ELF-1 (cell line): ENCODE data around the gene TRIM44.
"Not testable (repeated sequence)": the region's sequence is repeated elsewhere in the genome, so short reads cannot be mapped to it uniquely, and the experiment has no call there.

Experiments
- DNase-seq: peaks from one replicate; pipeline ENCODE4 v3.0.0-alpha.2; 2016; ENCODE audit warnings: low read depth, low spot score

Gene TRIM44

DNA sequence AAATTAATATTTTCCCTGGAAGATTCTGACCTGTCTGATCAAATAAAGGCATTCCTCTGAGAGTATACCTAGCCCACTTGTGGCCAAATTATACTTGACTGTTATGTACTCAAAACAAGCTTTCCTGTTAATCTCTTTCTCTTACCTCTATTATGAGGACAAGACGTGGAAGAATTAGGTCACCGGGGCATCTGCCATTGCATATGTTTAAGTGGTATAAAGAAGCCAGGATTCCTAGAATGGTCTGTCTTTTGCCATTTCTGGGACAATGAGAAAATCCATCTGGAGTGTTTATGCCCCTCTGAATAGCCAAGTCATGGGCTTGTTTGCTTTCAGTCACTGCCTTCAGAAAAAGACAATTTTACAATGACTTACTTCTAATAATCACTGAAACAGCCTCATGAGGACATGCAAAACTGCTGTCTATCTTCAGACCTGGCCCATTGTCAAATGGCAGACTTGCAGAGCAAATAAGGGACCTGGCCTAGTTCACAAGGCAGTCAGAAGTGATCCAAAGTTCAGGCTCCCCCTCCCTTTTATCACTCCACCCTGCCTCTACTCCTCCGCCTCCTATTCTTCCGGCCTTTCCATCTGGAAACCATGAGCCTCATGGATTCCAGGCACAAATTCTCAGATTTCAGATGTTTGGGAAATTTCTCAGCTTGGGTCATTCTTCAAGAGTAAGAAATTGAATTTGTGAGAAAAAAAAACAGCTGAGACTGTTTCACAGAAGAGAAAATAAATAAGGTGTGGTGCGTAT is 153.2 kb downstream of the TRIM44 start:
- DNase-seq: no peak

GRCh38 chr11:35820614-35821013 is 158.0 kb downstream of the TRIM44 start:
- no peak for DNase-seq

- DNase-seq: no peak
Observed at GRCh38 chr11:35822815-35823495, 160.4 kb downstream of the TRIM44 start.

DNA sequence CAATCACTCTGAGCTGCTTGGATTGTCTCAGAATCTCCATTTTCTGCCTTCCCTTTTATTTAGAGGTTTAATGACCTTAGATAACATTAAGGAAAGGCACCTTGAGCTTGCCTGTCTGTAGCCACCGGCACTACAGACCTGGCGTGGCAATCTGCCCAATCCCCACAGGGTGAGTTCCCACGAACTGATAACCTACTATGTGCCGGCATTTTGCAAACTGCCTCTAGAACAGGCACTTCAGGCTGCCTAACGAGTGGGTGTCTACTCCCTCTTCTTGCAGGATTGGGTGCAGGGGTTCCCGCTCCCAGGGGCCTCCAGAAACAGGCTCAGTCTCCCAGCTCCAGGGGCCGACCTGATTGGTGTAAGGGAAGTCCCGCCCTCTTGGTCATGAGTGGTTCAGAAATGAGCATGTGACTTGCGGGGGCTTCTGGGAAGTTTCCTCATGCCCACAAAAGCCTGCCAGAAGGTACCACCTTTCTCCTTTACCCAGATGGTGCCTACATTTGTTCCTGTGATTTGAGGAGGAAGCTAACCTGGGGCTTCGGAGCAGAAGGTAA is 161.2 kb downstream of the TRIM44 start:
- DNase-seq: no peak

GRCh38 chr11:35825386-35825785 is 162.8 kb downstream of the TRIM44 start:
- DNase-seq: no peak

- no peak for DNase-seq
Observed at GRCh38 chr11:35826006-35826405, 163.4 kb downstream of the TRIM44 start.

DNA sequence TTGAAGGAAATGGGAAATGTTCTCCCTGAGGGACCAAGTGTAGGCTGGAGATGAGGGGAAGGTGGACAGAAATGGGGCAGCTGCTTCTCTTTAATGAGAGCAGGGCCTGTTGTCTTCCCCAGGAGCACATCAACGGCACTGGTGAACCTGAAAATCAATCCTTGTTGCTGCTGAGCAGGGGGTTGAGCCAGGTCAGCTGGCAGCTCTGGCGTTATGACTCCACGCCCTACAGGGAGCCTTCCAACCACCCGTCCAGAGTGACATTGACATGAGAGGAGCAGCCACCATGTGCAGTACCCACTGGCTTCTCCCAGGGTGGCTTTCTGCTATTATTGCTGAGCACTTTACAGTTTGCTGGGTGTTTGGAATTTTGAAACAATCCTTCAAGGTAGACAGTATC is 164.4 kb downstream of the TRIM44 start:
- DNase-seq: no peak

GRCh38 chr11:35836205-35836604 is 173.6 kb downstream of the TRIM44 start:
- DNase-seq: no peak

DNA sequence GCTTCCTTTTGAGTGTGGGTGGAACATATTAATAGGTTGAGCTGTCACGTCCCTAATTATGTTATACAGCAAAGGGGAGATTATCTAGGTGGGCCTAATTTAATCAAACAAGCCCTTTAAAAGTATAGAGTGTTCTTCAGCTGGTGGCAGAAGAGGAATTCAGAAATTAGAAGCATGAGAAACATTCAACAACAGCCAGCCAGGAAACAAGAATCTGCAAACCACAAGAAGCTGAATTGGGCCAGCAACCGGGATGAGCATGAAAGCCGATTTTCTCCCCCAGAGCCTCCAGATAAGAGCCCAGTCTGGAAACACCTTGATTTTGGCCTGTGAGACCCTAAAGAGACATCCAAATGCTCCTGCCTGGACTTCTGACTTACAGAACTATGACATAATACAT is 175.5 kb downstream of the TRIM44 start:
- DNase-seq: no peak

DNA sequence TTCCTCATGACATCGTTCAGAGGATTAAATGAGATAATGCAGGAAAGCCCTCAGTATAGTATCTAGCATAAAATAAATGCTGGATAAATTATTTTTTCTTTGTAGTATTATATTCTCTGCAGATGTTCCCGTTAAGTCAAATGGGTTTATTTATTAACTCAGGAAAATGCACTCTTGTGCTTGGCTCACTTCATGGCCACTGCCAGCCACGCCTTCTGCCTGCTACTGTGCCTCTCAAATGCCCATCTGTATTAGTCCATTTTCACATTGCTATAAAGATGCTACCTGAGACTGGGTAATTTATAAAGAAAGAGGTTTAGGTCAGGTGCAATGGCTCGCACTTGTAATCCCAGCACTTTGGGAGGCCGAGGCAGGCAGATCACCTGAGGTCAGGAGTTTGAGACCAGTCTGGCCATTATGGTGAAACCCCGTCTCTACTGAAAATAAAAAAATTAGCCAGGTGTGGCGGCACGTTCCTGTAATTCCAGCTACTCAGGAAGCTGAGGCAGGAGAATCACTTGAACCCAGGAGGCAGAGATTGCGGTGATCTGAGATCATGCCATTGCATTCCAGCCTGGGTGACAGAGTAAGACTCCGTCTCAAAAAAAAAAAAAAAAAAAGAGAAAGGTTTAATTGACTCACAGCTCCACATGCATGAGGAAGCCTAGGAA is 176.3 kb downstream of the TRIM44 start:
- not testable (repeated sequence) for DNase-seq

- DNase-seq: no peak
Observed at GRCh38 chr11:35839368-35840161, 177.0 kb downstream of the TRIM44 start.

GRCh38 chr11:35841733-35842132 is 179.2 kb downstream of the TRIM44 start:
- DNase-seq: no peak

- DNase-seq: no peak
Observed at GRCh38 chr11:35842958-35843357, 180.4 kb downstream of the TRIM44 start.

- DNase-seq: no peak
Observed at GRCh38 chr11:35844579-35844978, 182.0 kb downstream of the TRIM44 start.

- no peak for DNase-seq
Observed at GRCh38 chr11:35845860-35846259, 183.3 kb downstream of the TRIM44 start.

GRCh38 chr11:35846874-35847273 is 184.3 kb downstream of the TRIM44 start:
- no peak for DNase-seq

DNA sequence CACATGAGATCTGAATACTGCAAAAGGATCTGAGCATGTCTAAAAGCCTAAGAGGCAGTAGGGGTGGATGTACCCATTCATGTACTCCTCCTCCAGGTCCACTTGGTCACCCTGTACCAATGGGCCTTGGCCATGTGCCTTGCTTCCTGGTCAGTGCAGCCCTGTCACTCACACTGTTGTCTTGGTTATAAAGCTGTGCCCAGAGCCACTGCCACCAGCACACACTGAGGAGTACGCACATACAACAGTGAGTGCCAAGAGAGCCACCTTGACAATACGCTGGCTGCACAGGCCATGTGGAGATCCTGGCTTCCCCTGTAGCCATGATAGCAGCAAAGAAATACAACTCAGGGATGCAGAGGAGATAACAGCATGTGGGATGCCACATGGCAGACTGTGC is 184.9 kb downstream of the TRIM44 start:
- no peak for DNase-seq

GRCh38 chr11:35848616-35849015 is 186.0 kb downstream of the TRIM44 start:
- DNase-seq: no peak

- DNase-seq: no peak
Observed at GRCh38 chr11:35850191-35850590, 187.6 kb downstream of the TRIM44 start.

GRCh38 chr11:35851342-35851741 is 188.8 kb downstream of the TRIM44 start:
- DNase-seq: no peak

DNA sequence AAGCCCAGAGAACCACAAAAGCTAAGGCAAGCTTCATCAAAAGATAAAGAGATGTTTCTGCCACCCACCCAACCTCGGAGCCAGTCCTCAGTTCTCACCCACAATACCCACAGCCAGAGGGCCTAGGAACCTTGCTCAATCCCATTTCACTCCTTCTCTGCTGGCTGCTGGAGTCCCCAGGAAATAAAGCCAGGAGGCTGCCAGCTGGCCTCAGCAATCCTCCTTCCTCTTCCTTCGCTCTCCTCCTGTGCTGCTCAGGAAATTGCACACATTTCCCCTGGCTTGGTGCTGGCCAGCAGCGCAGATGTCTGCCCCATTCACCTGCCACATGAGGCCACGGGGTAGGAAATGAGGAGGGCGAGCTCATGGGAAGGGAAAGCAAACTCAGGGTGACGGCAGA is 189.5 kb downstream of the TRIM44 start:
- DNase-seq: no peak

DNA sequence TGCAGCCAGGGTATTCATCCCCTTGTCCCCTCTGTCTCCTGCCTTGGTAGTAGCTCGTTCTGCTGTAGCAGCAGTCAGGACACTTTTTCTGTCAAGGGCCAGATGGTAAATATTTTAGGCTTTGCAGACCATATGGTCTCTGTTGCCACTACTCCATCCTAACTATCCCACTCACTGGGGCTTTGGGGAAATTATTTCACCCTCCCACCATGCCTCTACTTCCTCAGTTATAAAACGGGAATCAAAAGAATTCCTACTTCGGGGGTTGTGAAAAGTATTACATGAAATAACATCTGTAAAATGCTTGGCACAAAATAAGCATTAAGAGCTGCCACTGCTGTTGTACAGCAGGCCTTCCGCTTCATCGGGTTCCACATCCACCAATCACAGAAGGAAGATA is 191.4 kb downstream of the TRIM44 start:
- DNase-seq: no peak
